ENCODE results near the gene SMIM1. TPM values are rescaled to one million over a fixed set of nuclear protein-coding genes. Genes with fewer than 3 reads are reported as not detected.

The SMIM1 gene
- total RNA-seq, 1 donor from 2014 or later = not detected

DNA sequence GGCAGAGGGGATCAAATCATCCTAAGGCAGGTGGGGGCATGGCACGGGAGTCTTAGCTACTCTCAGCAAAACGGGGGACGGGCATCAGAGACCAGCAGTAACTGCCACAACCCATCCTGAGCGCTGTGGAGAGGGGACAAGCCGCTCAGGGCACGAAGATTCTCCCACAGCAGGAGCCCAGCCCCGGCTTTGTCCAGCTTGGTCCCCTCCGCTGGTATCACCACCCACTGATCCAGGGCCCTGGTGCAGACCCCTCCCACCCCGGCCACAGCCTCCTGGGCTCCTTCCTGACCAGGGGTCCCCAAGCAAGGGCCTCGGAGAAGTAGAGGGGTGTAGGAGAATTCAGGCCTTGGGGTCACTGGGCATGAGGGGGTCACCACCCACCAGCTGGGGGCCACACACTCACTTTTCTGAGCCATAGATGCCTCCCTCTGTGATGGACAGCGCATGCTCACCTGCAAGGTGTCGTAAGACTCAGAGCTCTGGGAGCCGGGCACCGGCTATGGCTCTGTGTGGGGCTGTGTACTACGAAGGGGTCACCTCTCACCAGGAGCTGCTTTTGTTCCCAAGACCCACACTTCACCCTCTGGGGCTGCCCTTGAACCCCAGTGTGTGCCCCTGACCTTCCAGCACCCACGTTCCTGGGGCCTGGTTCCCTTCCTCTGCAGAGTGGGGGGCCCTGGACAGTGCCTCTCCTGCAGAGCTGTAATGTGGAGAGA is 2.3 kb upstream of the SMIM1 start:
- TF ChIP-seq, protein P1, sequence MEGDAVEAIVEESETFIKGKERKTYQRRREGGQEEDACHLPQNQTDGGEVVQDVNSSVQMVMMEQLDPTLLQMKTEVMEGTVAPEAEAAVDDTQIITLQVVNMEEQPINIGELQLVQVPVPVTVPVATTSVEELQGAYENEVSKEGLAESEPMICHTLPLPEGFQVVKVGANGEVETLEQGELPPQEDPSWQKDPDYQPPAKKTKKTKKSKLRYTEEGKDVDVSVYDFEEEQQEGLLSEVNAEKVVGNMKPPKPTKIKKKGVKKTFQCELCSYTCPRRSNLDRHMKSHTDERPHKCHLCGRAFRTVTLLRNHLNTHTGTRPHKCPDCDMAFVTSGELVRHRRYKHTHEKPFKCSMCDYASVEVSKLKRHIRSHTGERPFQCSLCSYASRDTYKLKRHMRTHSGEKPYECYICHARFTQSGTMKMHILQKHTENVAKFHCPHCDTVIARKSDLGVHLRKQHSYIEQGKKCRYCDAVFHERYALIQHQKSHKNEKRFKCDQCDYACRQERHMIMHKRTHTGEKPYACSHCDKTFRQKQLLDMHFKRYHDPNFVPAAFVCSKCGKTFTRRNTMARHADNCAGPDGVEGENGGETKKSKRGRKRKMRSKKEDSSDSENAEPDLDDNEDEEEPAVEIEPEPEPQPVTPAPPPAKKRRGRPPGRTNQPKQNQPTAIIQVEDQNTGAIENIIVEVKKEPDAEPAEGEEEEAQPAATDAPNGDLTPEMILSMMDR (IDR thresholded peaks at IDR 0.05) = no peak
- no peak overlapping the region for H3K4me3 ChIP-seq
- H3K4me1 ChIP-seq = peaks cover 0 to 8% of the 10 kb centered on the region in 2 donors
- no peak overlapping the region for H3K27ac ChIP-seq
- no peak for DNase-seq (ENCODE audit: low spot score in 2 of 2)
- H3K36me3 ChIP-seq = no peaks in the 10 kb centered on the region
- intact Hi-C loops (cut with DNase I) = no loop called here
- no peaks in the 10 kb centered on the region for H3K9me3 ChIP-seq
- no peaks in the 10 kb centered on the region for H3K27me3 ChIP-seq

- TF ChIP-seq, protein P1 (IDR thresholded peaks at IDR 0.05) = no peak
- no peak for DNase-seq (ENCODE audit: low spot score in 2 of 2)
- Histone ChIP-seq H3K27ac (no peak overlapping the region), H3K4me1 (peaks cover 0 to 8% of the 10 kb centered on the region in 2 donors), H3K36me3 (no peaks in the 10 kb centered on the region), H3K27me3 (no peaks in the 10 kb centered on the region), H3K4me3 (peak overlapping the region; percentile 71 to 86), H3K9me3 (no peaks in the 10 kb centered on the region)
- intact Hi-C loops (cut with DNase I) = loop anchor here (2.0 kb wide), 1 partner anchor 25 kb away; the partner anchor contains the start of gene LRRC47
Measured at GRCh38 chr1:3771108-3772026, 1.2 kb upstream of the SMIM1 start.

- no peaks in the 10 kb centered on the region for H3K9me3 ChIP-seq
- H3K36me3 ChIP-seq = no peaks in the 10 kb centered on the region
- H3K27me3 ChIP-seq = no peaks in the 10 kb centered on the region
- peak overlapping the region; percentile 71 to 86 for H3K4me3 ChIP-seq
- H3K4me1 ChIP-seq = peaks cover 0 to 8% of the 10 kb centered on the region in 2 donors
- TF ChIP-seq, protein P1 (IDR thresholded peaks at IDR 0.05) = no peak
- DNase-seq (ENCODE audit: low spot score in 2 of 2) = peak; percentile 67 to 93
- intact Hi-C loops (cut with DNase I) = loop anchor here (2.0 kb wide), 1 partner anchor 25 kb away; the partner anchor contains the start of gene LRRC47
- peak overlapping the region; percentile 52 to 91 for H3K27ac ChIP-seq
Measured at GRCh38 chr1:3772027-3772714, 378 bp upstream of the SMIM1 start.

DNA sequence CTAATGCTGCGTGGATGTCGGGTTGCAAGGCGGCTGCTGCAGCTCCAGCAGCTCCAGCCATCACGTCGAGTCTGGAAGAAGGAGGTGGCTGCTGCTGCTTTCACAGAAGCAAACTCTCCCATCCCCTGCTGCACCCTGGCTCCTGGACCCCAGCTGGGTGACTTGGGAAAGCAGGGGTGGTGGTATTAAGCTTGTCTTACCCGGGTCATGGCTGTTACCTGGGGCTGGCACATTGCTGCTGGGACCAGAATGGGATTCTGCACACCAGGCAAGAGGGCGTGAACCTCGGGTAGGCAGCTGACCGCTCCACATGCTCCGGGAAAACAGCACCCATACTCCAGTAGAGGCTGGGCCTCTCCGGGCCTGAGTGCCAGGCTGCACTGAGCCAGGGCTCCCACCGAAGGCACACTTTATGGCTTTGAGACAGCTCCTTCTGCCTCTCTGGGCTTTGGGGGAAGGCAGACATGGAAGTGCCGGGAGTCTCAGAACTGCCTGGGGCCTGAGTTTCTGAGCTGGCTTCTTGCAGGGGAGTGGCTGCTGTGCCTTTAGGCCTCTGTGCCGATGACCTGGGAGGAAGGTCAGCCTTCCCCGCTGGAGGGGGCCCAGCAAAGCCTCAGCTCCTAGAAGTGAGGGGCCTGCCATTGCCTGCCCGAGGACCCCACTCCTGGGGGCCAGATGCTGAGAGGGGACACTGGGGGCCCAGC is 1.2 kb downstream of the SMIM1 start:
- H3K4me1 ChIP-seq = peaks cover 0 to 8% of the 10 kb centered on the region in 2 donors
- H3K4me3 ChIP-seq = no peak overlapping the region
- DNase-seq (ENCODE audit: low spot score in 2 of 2) = no peak
- H3K27ac ChIP-seq = peak overlapping the region; percentile 52 to 91
- intact Hi-C loops (cut with DNase I) = loop anchor here (2.0 kb wide), 1 partner anchor 23 kb away; the partner anchor contains the start of gene LRRC47
- TF ChIP-seq, protein P1 (IDR thresholded peaks at IDR 0.05) = no peak
- no peaks in the 10 kb centered on the region for H3K27me3 ChIP-seq
- peaks cover 0 to under 1% of the 10 kb centered on the region in 2 donors for H3K36me3 ChIP-seq
- H3K9me3 ChIP-seq = no peaks in the 10 kb centered on the region

Measured in ascending aorta (tissue), 2 donors.